Measurements from ENCODE around the gene FOXO6. TPM values are rescaled to one million over a fixed set of nuclear protein-coding genes. Genes with fewer than 3 reads are reported as not detected.

Gene FOXO6
- total RNA-seq, 2 donors from 2014 or later: 1.4 to 1.9 TPM

DNA sequence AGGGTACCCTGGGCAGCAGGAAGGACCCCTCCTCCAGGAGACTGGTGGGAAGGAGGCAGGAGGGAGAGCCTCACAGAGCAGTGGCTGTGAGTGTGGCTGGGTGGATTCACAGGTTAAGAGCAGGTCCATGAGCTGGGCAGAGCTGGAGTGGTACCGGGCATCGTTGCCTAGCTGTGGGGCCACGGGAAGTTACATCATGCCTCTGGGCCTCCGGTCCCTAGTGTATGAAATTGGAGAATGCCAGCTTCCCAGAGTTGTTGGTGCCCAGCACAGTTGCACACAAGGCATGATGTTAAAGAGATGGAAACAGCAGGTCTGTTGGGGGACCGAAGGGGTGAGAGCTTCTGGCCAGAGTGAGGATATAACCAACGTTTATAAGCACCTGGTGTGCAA is 18.5 kb downstream of the FOXO6 start:
- no peak for DNase-seq (ENCODE audit: low spot score)
- H3K4me3 ChIP-seq: no peak overlapping the region

DNA sequence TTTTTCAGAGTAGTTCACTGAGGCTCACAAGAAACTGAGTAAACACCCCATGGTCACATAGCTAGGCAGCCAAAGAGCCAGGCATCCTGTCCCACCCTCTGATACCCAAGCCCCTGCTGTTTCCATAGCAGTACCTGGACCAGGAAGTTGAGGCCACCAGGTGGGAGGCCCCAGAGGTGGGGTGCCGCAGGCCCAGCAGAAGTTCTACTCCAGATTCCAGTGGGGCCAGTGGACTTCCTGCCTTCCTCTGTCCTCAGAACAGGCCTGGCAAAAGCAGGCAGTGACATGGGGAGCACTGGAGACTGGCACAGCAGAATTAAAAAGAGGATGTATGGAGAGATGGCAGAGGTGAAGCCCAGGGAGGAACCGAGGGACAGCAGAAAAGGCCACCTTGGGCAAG is 19.0 kb downstream of the FOXO6 start:
- Histone ChIP-seq H3K27me3 (no peaks in the 10 kb centered on the region), H3K4me1 (peaks cover 0 to 30% of the 10 kb centered on the region in 2 donors), H3K4me3 (no peak overlapping the region), H3K9me3 (no peaks in the 10 kb centered on the region), H3K36me3 (no peaks in the 10 kb centered on the region), H3K27ac (peak overlapping the region; percentile 80 to 91)
- TF ChIP-seq, protein P1, sequence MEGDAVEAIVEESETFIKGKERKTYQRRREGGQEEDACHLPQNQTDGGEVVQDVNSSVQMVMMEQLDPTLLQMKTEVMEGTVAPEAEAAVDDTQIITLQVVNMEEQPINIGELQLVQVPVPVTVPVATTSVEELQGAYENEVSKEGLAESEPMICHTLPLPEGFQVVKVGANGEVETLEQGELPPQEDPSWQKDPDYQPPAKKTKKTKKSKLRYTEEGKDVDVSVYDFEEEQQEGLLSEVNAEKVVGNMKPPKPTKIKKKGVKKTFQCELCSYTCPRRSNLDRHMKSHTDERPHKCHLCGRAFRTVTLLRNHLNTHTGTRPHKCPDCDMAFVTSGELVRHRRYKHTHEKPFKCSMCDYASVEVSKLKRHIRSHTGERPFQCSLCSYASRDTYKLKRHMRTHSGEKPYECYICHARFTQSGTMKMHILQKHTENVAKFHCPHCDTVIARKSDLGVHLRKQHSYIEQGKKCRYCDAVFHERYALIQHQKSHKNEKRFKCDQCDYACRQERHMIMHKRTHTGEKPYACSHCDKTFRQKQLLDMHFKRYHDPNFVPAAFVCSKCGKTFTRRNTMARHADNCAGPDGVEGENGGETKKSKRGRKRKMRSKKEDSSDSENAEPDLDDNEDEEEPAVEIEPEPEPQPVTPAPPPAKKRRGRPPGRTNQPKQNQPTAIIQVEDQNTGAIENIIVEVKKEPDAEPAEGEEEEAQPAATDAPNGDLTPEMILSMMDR (IDR thresholded peaks at IDR 0.05): no peak
- no peak for DNase-seq (ENCODE audit: low spot score)

More for the DNA sequence above, 18.5 kb downstream of the FOXO6 start:
- H3K9me3 ChIP-seq: no peaks in the 10 kb centered on the region
- H3K27me3 ChIP-seq: no peaks in the 10 kb centered on the region
- H3K27ac ChIP-seq: peak overlapping the region in 1 of 2 donors; percentile 91
- no peaks in the 10 kb centered on the region for H3K36me3 ChIP-seq
- peaks cover 0 to 30% of the 10 kb centered on the region in 2 donors for H3K4me1 ChIP-seq
- TF ChIP-seq, protein P1 (IDR thresholded peaks at IDR 0.05): no peak

DNA sequence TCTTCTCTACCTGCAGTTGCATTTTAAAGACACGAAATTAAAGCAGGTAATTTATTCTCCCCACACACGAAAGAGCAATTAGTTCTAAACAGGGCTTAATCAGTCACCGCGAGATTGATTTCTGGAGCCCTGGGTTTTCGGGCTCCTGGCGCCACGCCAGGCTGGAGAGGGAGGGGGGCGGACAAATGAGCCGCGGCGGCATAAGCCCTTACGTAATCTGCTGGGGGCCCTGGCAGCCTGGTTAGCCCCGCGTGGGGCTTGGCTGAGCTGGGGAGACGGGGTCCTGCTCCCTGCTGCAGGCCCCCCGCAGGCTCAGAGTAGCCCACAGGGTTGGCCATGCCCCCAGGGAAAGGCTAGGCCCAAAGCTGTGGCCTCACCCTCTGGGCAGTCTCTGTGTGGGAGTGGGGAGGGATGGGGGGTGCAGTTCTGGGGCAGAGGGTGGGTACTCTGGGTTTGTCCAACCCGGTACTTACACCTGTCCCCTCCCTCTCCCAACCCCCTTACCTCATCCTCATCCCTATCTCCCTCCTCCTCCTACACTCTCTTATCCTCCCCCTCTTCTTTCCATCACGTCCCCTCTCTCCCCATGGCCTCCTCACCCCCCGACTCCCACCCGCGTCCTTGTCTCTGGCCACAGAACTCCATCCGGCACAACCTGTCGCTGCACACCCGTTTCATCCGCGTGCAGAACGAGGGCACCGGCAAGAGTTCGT is 19.9 kb downstream of the FOXO6 start:
- TF ChIP-seq, protein P1 (IDR thresholded peaks at IDR 0.05): no peak
- Histone ChIP-seq H3K9me3 (no peaks in the 10 kb centered on the region), H3K4me1 (peaks cover 0 to 37% of the 10 kb centered on the region in 2 donors), H3K4me3 (peak overlapping the region; percentile 47 to 66), H3K27ac (peak overlapping the region; percentile 80 to 91), H3K27me3 (no peaks in the 10 kb centered on the region), H3K36me3 (no peaks in the 10 kb centered on the region)
- peak; percentile 68 for DNase-seq (ENCODE audit: low spot score)

DNA sequence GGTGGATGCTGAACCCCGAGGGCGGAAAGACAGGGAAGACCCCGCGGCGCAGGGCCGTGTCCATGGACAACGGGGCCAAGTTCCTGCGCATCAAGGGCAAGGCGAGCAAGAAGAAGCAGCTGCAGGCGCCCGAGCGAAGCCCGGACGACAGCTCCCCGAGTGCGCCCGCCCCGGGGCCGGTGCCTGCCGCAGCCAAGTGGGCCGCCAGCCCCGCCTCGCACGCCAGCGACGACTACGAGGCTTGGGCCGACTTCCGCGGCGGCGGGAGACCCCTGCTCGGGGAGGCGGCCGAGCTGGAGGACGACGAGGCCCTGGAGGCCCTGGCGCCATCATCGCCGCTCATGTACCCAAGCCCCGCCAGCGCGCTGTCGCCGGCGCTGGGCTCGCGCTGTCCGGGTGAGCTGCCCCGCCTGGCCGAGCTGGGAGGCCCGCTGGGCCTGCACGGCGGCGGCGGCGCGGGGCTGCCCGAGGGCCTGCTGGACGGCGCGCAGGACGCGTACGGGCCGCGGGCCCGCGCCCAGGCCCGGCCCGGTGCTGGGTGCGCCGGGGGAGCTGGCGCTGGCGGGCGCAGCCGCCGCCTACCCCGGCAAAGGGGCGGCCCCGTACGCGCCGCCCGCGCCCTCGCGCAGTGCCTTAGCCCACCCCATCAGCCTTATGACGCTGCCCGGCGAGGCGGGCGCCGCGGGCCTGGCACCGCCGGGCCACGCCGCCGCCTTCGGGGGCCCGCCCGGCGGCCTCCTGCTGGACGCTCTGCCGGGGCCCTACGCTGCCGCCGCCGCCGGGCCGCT is 20.7 kb downstream of the FOXO6 start:
- DNase-seq (ENCODE audit: low spot score): no peak
- H3K4me3 ChIP-seq: peak overlapping the region; percentile 47 to 66
- no peaks in the 10 kb centered on the region for H3K9me3 ChIP-seq
- H3K36me3 ChIP-seq: no peaks in the 10 kb centered on the region
- H3K27ac ChIP-seq: peak overlapping the region; percentile 85 to 94
- TF ChIP-seq, protein P1 (IDR thresholded peaks at IDR 0.05): no peak
- peaks cover 0 to 39% of the 10 kb centered on the region in 2 donors for H3K4me1 ChIP-seq
- H3K27me3 ChIP-seq: no peaks in the 10 kb centered on the region

DNA sequence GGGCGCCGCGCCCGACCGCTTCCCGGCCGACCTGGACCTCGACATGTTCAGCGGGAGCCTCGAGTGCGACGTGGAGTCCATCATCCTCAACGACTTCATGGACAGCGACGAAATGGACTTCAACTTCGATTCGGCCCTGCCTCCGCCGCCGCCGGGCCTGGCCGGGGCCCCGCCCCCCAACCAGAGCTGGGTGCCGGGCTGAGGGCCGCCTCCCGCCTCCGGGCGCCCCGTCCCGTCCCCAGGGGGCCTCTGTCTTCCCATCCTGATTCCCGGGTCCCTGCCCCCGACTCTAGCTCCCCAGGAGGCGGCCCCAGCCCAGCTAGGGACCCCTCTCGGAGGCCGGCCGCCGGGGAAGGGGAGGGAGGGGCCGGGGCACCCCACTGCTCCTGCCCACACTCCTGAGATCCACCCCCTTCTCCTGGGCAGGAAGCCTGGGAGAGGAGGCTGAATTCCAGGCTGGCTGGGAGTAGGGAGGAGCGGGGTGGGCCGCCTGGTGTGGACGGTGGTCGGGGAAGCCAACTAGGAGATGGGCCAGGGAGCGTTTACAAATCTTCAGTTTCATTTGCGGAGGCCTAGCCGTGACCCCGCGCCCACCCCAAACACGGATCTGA is 21.4 kb downstream of the FOXO6 start:
- Histone ChIP-seq H3K9me3 (no peaks in the 10 kb centered on the region), H3K27me3 (no peaks in the 10 kb centered on the region), H3K27ac (peak overlapping the region; percentile 85 to 94), H3K4me3 (peak overlapping the region; percentile 42 to 66), H3K36me3 (no peaks in the 10 kb centered on the region), H3K4me1 (peaks cover 0 to 45% of the 10 kb centered on the region in 2 donors)
- peak; percentile 63 for DNase-seq (ENCODE audit: low spot score)
- TF ChIP-seq, protein P1 (IDR thresholded peaks at IDR 0.05): no peak

Data from right atrium auricular region (tissue), 2 donors.